Neuronal stem cell (in vitro differentiated cells): Measurements from ENCODE around the gene ZNF385B.

ENCODE experiments used
- DNase-seq: peaks from one replicate; pipeline ENCODE4 v3.0.0-alpha.2; 2013; ENCODE audit warnings: low spot score
- H2AFZ ChIP-seq: one replicate; pipeline ENCODE4 v1.6.1; 2013; ENCODE audit warnings: mild to moderate bottlenecking, low read length, inconsistent platforms
- H2AK5ac ChIP-seq: 2 replicates; pipeline ENCODE4 v1.6.1; 2013; ENCODE audit warnings: low read depth, mild to moderate bottlenecking, inconsistent platforms, low read length, moderate library complexity, mixed read lengths
- H2BK120ac ChIP-seq: 2 replicates; pipeline ENCODE4 v1.6.1; 2013; ENCODE audit warnings: low read depth, mild to moderate bottlenecking, inconsistent platforms, low read length, moderate library complexity, mixed read lengths
- H2BK12ac ChIP-seq: one replicate; pipeline ENCODE4 v1.6.1; 2013; ENCODE audit warnings: low read length, inconsistent platforms
- H2BK15ac ChIP-seq: 2 replicates; pipeline ENCODE4 v1.6.1; 2013; ENCODE audit warnings: mild to moderate bottlenecking, low read length, inconsistent platforms, mixed read lengths
- H2BK5ac ChIP-seq: one replicate; pipeline ENCODE4 v1.6.1; 2013; ENCODE audit warnings: inconsistent platforms, mild to moderate bottlenecking, low read length, moderate library complexity
- H3K14ac ChIP-seq: one replicate; pipeline ENCODE4 v1.6.1; 2013; ENCODE audit warnings: low read length, inconsistent platforms
- H3K18ac ChIP-seq: 2 replicates; pipeline ENCODE4 v1.6.1; 2013; ENCODE audit warnings: low read length, inconsistent platforms
- H3K23ac ChIP-seq: 2 replicates; pipeline ENCODE4 v1.6.1; 2013; ENCODE audit warnings: low read depth, mild to moderate bottlenecking, mixed read lengths, low read length, inconsistent platforms; ENCODE audit not compliant: poor library complexity
- H3K27ac ChIP-seq: replicated peaks from 3 replicates; pipeline ENCODE4 v1.5.1; 2013; ENCODE audit warnings: low read length, inconsistent platforms
- H3K27me3 ChIP-seq, 3 experiments: 2 replicates each; pipeline ENCODE4 v1.6.1; 2013; ENCODE audit warnings: low read length in 3 of 3, mild to moderate bottlenecking in 2 of 3, inconsistent platforms in 1 of 3, low read depth in 1 of 3, mixed read lengths in 1 of 3, moderate library complexity in 1 of 3; ENCODE audit not compliant: control insufficient read depth in 3 of 3, insufficient read depth in 3 of 3
- H3K36me3 ChIP-seq, 2 donors: replicated peaks in 1 of 2; 2 replicates each; pipeline ENCODE4 v1.6.1; 2013; ENCODE audit warnings: low read length in 2 of 2; ENCODE audit not compliant: control insufficient read depth in 2 of 2, insufficient read depth in 2 of 2
- H3K4ac ChIP-seq: 2 replicates; pipeline ENCODE4 v1.6.1; 2013; ENCODE audit warnings: inconsistent platforms, mild to moderate bottlenecking, low read length, moderate library complexity
- H3K4me1 ChIP-seq, 2 donors: 1 replicate in 1 of 2; 2 replicates in 1 of 2; pipeline ENCODE4 v1.6.1; 2013; ENCODE audit warnings: low read length in 2 of 2, low read depth in 1 of 2; ENCODE audit not compliant: control insufficient read depth in 2 of 2, insufficient read depth in 1 of 2
- H3K4me2 ChIP-seq: one replicate; pipeline ENCODE4 v1.6.1; 2013; ENCODE audit warnings: mild to moderate bottlenecking, low read length, inconsistent platforms; ENCODE audit not compliant: insufficient read depth, poor library complexity, severe bottlenecking
- H3K4me3 ChIP-seq, 2 donors: 2 replicates each; pipeline ENCODE4 v1.5.1; 2013; ENCODE audit warnings: low read length in 2 of 2, mild to moderate bottlenecking in 2 of 2, inconsistent platforms in 1 of 2, moderate library complexity in 1 of 2
- H3K79me1 ChIP-seq: one replicate; pipeline ENCODE4 v1.6.1; 2013; ENCODE audit warnings: low read depth, mild to moderate bottlenecking, inconsistent platforms, low read length, moderate library complexity
- H3K9ac ChIP-seq: one replicate; pipeline ENCODE4 v1.6.1; 2013; ENCODE audit warnings: mild to moderate bottlenecking, low read depth, low read length, inconsistent platforms; ENCODE audit not compliant: poor library complexity
- H3K9me3 ChIP-seq, 2 donors: replicated peaks in 1 of 2; 2 replicates each; pipeline versions ENCODE3 to v1.6.1; 2013; ENCODE audit warnings: low read length in 2 of 2, mild to moderate bottlenecking in 2 of 2, inconsistent platforms in 1 of 2, low read depth in 1 of 2, mixed read lengths in 1 of 2, moderate library complexity in 1 of 2; ENCODE audit not compliant: control insufficient read depth in 2 of 2, insufficient read depth in 1 of 2
- H4K8ac ChIP-seq: one replicate; pipeline ENCODE4 v1.6.1; 2013; ENCODE audit warnings: low read depth, mild to moderate bottlenecking, inconsistent platforms, low read length, moderate library complexity
- H4K91ac ChIP-seq: one replicate; pipeline ENCODE4 v1.6.1; 2013; ENCODE audit warnings: low read length, low read depth, mild to moderate bottlenecking, inconsistent platforms; ENCODE audit not compliant: poor library complexity
- WGBS, 2 donors: extraction: QIAGEN DNeasy Blood & Tissue Kit; methylation state at CpG; one replicate each; pipeline ENCODE4 v1.1.7; 2013; ENCODE audit warnings: missing lambda C conversion rate in 2 of 2, mixed read lengths in 1 of 2; ENCODE audit not compliant: insufficient read length in 2 of 2, insufficient replicate concordance in 1 of 2; ENCODE audit errors: extremely low coverage in 2 of 2; 5-methylcytosine and 5-hydroxymethylcytosine counted together

Gene ZNF385B

DNA sequence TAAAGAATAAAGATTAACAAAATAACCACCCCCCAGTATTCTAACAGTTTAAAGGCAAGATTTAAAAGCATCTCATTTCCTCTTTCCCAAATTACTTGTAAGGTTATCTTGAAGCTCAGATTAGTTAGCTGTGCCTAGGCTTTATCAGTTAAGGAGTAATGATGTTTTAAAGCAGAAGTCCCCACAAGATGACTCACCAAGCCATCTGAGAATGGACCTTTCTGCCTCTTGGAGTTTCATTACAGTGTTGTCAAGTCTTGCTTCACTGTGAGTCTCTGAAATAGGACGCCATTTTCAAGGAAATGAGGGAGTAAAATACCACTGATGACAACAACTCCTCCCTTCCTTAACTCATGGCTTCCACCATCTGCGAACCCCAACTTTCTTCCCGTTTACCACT is 35.9 kb downstream of the ZNF385B start:
- no peak overlapping the region for H3K18ac ChIP-seq
- H2BK120ac ChIP-seq: no peak overlapping the region
- WGBS, 2 donors: no CpG with 5 or more reads among the region's 3 CpGs
- no peaks in the 10 kb centered on the region for H3K79me1 ChIP-seq
- H2BK12ac ChIP-seq: no peak overlapping the region
- no peaks in the 10 kb centered on the region for H3K36me3 ChIP-seq
- H3K4me2 ChIP-seq: no peak overlapping the region
- H2BK5ac ChIP-seq: no peak overlapping the region
- peak overlapping the region; percentile 46 for H3K27ac ChIP-seq
- no peak overlapping the region for H3K4ac ChIP-seq
- H3K23ac ChIP-seq: no peak overlapping the region
- H2AFZ ChIP-seq: no peak overlapping the region
- no peak overlapping the region for H4K8ac ChIP-seq
- H3K4me1 ChIP-seq: peaks cover 0 to 8% of the 10 kb centered on the region in 2 donors
- H2AK5ac ChIP-seq: no peak overlapping the region
- no peak overlapping the region for H3K4me3 ChIP-seq
- H2BK15ac ChIP-seq: no peak overlapping the region
- H3K9me3 ChIP-seq: no peaks in the 10 kb centered on the region
- H3K27me3 ChIP-seq: no peaks in the 10 kb centered on the region
- no peak overlapping the region for H3K9ac ChIP-seq
- H3K14ac ChIP-seq: no peak overlapping the region
- no peak overlapping the region for H4K91ac ChIP-seq
- DNase-seq: no peak

DNA sequence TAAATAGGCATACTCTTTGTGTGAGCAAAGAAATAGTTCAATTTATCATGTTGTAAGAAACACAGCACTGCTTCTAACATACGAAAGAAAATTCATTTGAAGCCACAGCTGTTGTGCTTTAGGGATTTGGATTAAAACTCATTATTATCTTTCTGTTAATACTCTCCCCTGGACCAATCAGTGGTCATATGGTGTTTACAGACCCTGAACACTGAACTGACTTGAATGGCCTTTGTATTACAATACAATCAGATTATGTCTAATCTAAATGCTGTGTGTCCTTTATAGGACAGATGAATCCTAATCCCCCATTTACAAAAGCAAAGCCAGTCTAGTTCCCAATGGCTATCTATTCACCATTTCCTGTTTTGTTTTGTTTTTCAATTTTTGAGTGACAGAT is 36.5 kb downstream of the ZNF385B start:
- Histone ChIP-seq H3K9me3 (no peaks in the 10 kb centered on the region), H2AK5ac (no peak overlapping the region), H2BK120ac (no peak overlapping the region), H3K79me1 (no peaks in the 10 kb centered on the region), H3K14ac (no peak overlapping the region), H3K27ac (no peak overlapping the region), H3K4me1 (peaks cover 0 to 8% of the 10 kb centered on the region in 2 donors), H3K18ac (no peak overlapping the region), H4K91ac (no peak overlapping the region), H3K4me3 (no peak overlapping the region), H3K4ac (no peak overlapping the region), H2BK5ac (no peak overlapping the region), H3K9ac (no peak overlapping the region), H3K4me2 (no peak overlapping the region), H3K27me3 (no peaks in the 10 kb centered on the region), H3K36me3 (no peaks in the 10 kb centered on the region), H2AFZ (no peak overlapping the region), H3K23ac (no peak overlapping the region), H4K8ac (no peak overlapping the region), H2BK15ac (no peak overlapping the region), H2BK12ac (no peak overlapping the region)
- WGBS, 2 donors: no CpG with 5 or more reads among the region's 1 CpG
- DNase-seq: no peak

- no peak overlapping the region for H4K91ac ChIP-seq
- H3K4ac ChIP-seq: no peak overlapping the region
- no peak overlapping the region for H4K8ac ChIP-seq
- no peaks in the 10 kb centered on the region for H3K27me3 ChIP-seq
- no peak overlapping the region for H2AFZ ChIP-seq
- WGBS, 2 donors: no CpG with 5 or more reads among the region's 1 CpG
- H3K4me1 ChIP-seq: peaks cover 0 to 17% of the 10 kb centered on the region in 2 donors
- no peak overlapping the region for H2BK120ac ChIP-seq
- no peak overlapping the region for H3K9ac ChIP-seq
- H3K14ac ChIP-seq: no peak overlapping the region
- H2BK5ac ChIP-seq: no peak overlapping the region
- no peak overlapping the region for H3K23ac ChIP-seq
- peaks cover 1% of the 10 kb centered on the region for H3K79me1 ChIP-seq
- H2BK12ac ChIP-seq: no peak overlapping the region
- H2BK15ac ChIP-seq: no peak overlapping the region
- no peak overlapping the region for H3K4me2 ChIP-seq
- no peak overlapping the region for H3K18ac ChIP-seq
- no peaks in the 10 kb centered on the region for H3K9me3 ChIP-seq
- H3K36me3 ChIP-seq: no peaks in the 10 kb centered on the region
- no peak for DNase-seq
- H3K4me3 ChIP-seq: no peak overlapping the region
- no peak overlapping the region for H3K27ac ChIP-seq
- no peak overlapping the region for H2AK5ac ChIP-seq
Measured at GRCh38 chr2:179822540-179822939, 38.9 kb downstream of the ZNF385B start.

GRCh38 chr2:179818546-179818945 is 42.9 kb downstream of the ZNF385B start:
- H4K91ac ChIP-seq: no peak overlapping the region
- H3K27me3 ChIP-seq: no peaks in the 10 kb centered on the region
- no peak overlapping the region for H3K4me3 ChIP-seq
- no peak overlapping the region for H2BK120ac ChIP-seq
- no peak overlapping the region for H2BK15ac ChIP-seq
- H2AFZ ChIP-seq: peak overlapping the region; percentile 19
- no peak overlapping the region for H3K9ac ChIP-seq
- no peak overlapping the region for H3K4me2 ChIP-seq
- peaks cover 0 to 13% of the 10 kb centered on the region in 2 donors for H3K4me1 ChIP-seq
- H3K27ac ChIP-seq: no peak overlapping the region
- no peak overlapping the region for H2AK5ac ChIP-seq
- DNase-seq: no peak
- H3K79me1 ChIP-seq: peaks cover 2% of the 10 kb centered on the region
- peaks cover 0 to 2% of the 10 kb centered on the region in 2 donors for H3K36me3 ChIP-seq
- no peak overlapping the region for H3K23ac ChIP-seq
- peaks cover 0 to 2% of the 10 kb centered on the region in 2 donors for H3K9me3 ChIP-seq
- no peak overlapping the region for H3K18ac ChIP-seq
- no CpG with 5 or more reads among the region's 8 CpGs for WGBS, 2 donors
- no peak overlapping the region for H3K14ac ChIP-seq
- no peak overlapping the region for H4K8ac ChIP-seq
- no peak overlapping the region for H3K4ac ChIP-seq
- no peak overlapping the region for H2BK12ac ChIP-seq
- H2BK5ac ChIP-seq: no peak overlapping the region
